ENCODE data around the gene SETD2. TPM values are rescaled to one million over a fixed set of nuclear protein-coding genes. Genes with fewer than 3 reads are reported as not detected.
"Not testable (repeated sequence)": the region's sequence is repeated elsewhere in the genome, so short reads cannot be mapped to it uniquely, and the experiment has no call there.

The SETD2 gene
- total and polyA plus RNA-seq, 4 donors: 7.6 to 37.6 (median 19.0) TPM

DNA sequence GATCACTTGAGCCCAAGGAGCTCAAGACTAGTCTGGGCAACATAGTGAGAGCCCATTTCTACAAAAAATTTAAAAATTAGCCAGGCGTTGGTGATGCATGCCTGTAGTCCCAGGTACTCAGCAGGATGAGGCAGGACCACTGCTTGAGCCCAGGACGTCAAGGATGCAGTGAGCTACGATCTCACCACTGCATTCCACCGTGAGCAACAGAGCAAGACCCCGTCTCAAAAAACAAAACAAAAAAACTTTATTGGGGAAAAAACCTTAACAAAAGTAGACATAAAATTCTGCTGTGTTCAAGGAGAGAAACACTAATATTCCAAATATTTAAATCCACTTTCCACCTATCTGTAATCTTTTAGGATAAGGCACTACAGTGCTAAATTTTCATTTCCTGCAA lies 20.8 kb downstream of the SETD2 start:
- H3K9me3 ChIP-seq (ENCODE audit: control insufficient read depth in 4 of 4, low read length in 3 of 4): no peaks in the 10 kb centered on the region
- 93% methylated on average over 5 of the region's 5 CpGs for WGBS
- no peak overlapping the region for H3K9ac ChIP-seq (ENCODE audit: low read depth in 1 of 2, low read length in 2 of 2)
- H3K36me3 ChIP-seq (ENCODE audit: control insufficient read depth in 4 of 4, insufficient read depth in 3 of 4, low read depth in 1 of 4, low read length in 3 of 4): no peaks in the 10 kb centered on the region
- peaks cover 6 to 25% (median 16%) of the 10 kb centered on the region in 4 donors for H3K4me1 ChIP-seq (ENCODE audit: control insufficient read depth in 4 of 4, insufficient read depth in 4 of 4, low read length in 3 of 4)
- H3K4me3 ChIP-seq (ENCODE audit: low read depth in 1 of 3, low read length in 3 of 3): no peak overlapping the region
- H3K27me3 ChIP-seq (ENCODE audit: control insufficient read depth in 4 of 4, insufficient read depth in 4 of 4, low read length in 3 of 4): no peaks in the 10 kb centered on the region
- no peak for DNase-seq (ENCODE audit: low spot score)
- no peak for TF ChIP-seq HNF4G (IDR thresholded peaks at IDR 0.05)
- no peak for TF ChIP-seq NR2F2 (IDR thresholded peaks at IDR 0.05)
- TF ChIP-seq FOXA2 (IDR thresholded peaks at IDR 0.05): no peak
- TF ChIP-seq, protein P1, sequence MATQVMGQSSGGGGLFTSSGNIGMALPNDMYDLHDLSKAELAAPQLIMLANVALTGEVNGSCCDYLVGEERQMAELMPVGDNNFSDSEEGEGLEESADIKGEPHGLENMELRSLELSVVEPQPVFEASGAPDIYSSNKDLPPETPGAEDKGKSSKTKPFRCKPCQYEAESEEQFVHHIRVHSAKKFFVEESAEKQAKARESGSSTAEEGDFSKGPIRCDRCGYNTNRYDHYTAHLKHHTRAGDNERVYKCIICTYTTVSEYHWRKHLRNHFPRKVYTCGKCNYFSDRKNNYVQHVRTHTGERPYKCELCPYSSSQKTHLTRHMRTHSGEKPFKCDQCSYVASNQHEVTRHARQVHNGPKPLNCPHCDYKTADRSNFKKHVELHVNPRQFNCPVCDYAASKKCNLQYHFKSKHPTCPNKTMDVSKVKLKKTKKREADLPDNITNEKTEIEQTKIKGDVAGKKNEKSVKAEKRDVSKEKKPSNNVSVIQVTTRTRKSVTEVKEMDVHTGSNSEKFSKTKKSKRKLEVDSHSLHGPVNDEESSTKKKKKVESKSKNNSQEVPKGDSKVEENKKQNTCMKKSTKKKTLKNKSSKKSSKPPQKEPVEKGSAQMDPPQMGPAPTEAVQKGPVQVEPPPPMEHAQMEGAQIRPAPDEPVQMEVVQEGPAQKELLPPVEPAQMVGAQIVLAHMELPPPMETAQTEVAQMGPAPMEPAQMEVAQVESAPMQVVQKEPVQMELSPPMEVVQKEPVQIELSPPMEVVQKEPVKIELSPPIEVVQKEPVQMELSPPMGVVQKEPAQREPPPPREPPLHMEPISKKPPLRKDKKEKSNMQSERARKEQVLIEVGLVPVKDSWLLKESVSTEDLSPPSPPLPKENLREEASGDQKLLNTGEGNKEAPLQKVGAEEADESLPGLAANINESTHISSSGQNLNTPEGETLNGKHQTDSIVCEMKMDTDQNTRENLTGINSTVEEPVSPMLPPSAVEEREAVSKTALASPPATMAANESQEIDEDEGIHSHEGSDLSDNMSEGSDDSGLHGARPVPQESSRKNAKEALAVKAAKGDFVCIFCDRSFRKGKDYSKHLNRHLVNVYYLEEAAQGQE (IDR thresholded peaks at IDR 0.05): no peak
- no peak for TF ChIP-seq GABPA (IDR thresholded peaks at IDR 0.05 in 1 of 2, conservative IDR thresholded peaks at IDR 0.05 in 1 of 2)
- no peak for TF ChIP-seq RXRA (IDR thresholded peaks at IDR 0.05)
- TF ChIP-seq, protein P2, sequence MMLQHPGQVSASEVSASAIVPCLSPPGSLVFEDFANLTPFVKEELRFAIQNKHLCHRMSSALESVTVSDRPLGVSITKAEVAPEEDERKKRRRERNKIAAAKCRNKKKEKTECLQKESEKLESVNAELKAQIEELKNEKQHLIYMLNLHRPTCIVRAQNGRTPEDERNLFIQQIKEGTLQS (IDR thresholded peaks at IDR 0.05): no peak
- TF ChIP-seq, protein P3, sequence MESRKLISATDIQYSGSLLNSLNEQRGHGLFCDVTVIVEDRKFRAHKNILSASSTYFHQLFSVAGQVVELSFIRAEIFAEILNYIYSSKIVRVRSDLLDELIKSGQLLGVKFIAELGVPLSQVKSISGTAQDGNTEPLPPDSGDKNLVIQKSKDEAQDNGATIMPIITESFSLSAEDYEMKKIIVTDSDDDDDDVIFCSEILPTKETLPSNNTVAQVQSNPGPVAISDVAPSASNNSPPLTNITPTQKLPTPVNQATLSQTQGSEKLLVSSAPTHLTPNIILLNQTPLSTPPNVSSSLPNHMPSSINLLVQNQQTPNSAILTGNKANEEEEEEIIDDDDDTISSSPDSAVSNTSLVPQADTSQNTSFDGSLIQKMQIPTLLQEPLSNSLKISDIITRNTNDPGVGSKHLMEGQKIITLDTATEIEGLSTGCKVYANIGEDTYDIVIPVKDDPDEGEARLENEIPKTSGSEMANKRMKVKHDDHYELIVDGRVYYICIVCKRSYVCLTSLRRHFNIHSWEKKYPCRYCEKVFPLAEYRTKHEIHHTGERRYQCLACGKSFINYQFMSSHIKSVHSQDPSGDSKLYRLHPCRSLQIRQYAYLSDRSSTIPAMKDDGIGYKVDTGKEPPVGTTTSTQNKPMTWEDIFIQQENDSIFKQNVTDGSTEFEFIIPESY (IDR thresholded peaks at IDR 0.05): no peak
- TF ChIP-seq RAD21 (IDR thresholded peaks at IDR 0.05): no peak
- no peak for TF ChIP-seq SP1 (IDR thresholded peaks at IDR 0.05)
- no peak for TF ChIP-seq EGR1 (IDR thresholded peaks at IDR 0.05; ENCODE audit: low read depth in 2 of 2)
- TF ChIP-seq JUND (IDR thresholded peaks at IDR 0.05): no peak
- TF ChIP-seq FOXA1 (IDR thresholded peaks at IDR 0.05): no peak
- no peak for TF ChIP-seq HNF4A (conservative IDR thresholded peaks at IDR 0.05)
- TF ChIP-seq YY1 (IDR thresholded peaks at IDR 0.05): no peak
- TF ChIP-seq TAF1 (conservative IDR thresholded peaks at IDR 0.05): no peak
- TF ChIP-seq, protein P4, sequence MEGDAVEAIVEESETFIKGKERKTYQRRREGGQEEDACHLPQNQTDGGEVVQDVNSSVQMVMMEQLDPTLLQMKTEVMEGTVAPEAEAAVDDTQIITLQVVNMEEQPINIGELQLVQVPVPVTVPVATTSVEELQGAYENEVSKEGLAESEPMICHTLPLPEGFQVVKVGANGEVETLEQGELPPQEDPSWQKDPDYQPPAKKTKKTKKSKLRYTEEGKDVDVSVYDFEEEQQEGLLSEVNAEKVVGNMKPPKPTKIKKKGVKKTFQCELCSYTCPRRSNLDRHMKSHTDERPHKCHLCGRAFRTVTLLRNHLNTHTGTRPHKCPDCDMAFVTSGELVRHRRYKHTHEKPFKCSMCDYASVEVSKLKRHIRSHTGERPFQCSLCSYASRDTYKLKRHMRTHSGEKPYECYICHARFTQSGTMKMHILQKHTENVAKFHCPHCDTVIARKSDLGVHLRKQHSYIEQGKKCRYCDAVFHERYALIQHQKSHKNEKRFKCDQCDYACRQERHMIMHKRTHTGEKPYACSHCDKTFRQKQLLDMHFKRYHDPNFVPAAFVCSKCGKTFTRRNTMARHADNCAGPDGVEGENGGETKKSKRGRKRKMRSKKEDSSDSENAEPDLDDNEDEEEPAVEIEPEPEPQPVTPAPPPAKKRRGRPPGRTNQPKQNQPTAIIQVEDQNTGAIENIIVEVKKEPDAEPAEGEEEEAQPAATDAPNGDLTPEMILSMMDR (IDR thresholded peaks at IDR 0.05; ENCODE audit: low read depth, low read length, missing input control): no peak
- no peak for TF ChIP-seq MAX (IDR thresholded peaks at IDR 0.05)
- no peak overlapping the region for H3K27ac ChIP-seq (ENCODE audit: low read depth in 1 of 2, low read length in 2 of 2)

- H3K27me3 ChIP-seq (ENCODE audit: control insufficient read depth in 4 of 4, insufficient read depth in 4 of 4, low read length in 3 of 4); H3K36me3 ChIP-seq (ENCODE audit: control insufficient read depth in 4 of 4, insufficient read depth in 3 of 4, low read depth in 1 of 4, low read length in 3 of 4); H3K4me3 ChIP-seq (ENCODE audit: low read depth in 1 of 3, low read length in 3 of 3); H3K27ac ChIP-seq (ENCODE audit: low read depth in 1 of 2, low read length in 2 of 2); H3K9ac ChIP-seq (ENCODE audit: low read depth in 1 of 2, low read length in 2 of 2); DNase-seq (ENCODE audit: low spot score); H3K9me3 ChIP-seq (ENCODE audit: control insufficient read depth in 4 of 4, low read length in 3 of 4): not testable (repeated sequence)
- 80% methylated on average over 7 of the region's 7 CpGs for WGBS
- H3K4me1 ChIP-seq (ENCODE audit: control insufficient read depth in 4 of 4, insufficient read depth in 4 of 4, low read length in 3 of 4): peaks cover 6 to 25% (median 14%) of the 10 kb centered on the region in 4 donors
Observed at GRCh38 chr3:47142536-47142935, 21.4 kb downstream of the SETD2 start.
